Left forelimb (tissue), 1 donor: ENCODE measurements around the gene KDM2A.

Experiments used
- DNase-seq: peaks from one replicate; pipeline ENCODE4 v3.0.0-alpha.2; 2018; ENCODE audit warnings: low spot score

KDM2A gene

DNA sequence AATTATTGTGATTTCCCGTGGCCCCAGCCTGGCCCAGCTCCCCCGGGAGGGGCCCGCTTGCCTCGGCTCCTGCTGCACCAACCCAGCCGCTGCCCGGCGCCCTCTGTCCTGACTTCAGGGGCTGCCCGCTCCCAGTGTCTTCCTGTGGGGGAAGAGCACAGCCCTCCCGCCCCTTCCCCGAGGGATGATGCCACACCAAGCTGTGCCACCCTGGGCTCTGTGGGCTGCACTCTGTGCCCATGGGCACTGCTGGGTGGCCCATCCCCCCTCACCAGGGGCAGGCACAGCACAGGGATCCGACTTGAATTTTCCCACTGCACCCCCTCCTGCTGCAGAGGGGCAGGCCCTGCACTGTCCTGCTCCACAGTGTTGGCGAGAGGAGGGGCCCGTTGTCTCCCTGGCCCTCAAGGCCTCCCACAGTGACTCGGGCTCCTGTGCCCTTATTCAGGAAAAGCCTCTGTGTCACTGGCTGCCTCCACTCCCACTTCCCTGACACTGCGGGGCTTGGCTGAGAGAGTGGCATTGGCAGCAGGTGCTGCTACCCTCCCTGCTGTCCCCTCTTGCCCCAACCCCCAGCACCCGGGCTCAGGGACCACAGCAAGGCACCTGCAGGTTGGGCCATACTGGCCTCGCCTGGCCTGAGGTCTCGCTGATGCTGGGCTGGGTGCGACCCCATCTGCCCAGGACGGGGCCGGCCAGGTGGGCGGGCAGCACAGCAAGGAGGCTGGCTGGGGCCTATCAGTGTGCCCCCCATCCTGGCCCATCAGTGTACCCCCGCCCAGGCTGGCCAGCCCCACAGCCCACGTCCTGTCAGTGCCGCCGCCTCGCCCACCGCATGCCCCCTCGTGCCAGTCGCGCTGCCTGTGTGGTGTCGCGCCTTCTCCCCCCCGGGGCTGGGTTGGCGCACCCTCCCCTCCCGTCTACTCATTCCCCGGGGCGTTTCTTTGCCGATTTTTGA, 166.8 kb downstream of the KDM2A start:
- no peak for DNase-seq

DNA sequence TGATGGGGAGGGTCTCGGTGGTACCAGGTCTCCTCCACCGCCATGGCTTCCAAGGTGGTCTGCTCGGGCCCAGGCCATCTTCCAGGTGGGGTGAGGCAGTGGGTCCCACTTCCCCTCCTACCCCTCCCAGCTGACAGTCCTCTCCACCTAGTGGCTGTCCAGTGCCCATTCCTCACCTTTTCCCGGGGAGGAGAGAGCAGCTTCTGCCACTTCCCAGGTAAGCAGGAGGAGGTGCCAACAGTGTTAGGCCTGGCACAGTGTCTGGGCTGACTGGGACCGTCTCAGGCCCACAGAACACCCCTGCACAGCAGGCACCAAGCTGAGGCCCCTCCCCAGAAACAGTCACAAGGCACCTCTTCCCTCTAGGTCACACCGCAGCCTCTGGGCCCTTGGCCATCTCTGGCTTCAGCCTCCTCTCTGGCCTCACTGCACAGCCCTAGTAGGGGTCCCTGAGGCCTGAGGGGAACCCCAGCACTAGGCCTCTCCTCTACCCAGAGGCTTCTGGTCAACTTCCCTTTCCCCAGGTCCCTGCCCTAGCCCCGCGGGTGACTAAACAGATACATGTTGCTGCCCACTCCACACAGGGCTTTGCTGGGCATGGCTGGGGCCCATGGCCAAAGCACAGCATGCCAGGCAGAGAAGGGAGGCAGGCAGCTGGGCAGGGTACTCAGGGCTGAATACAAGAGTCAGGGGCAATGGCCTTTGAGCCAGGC, 167.7 kb downstream of the KDM2A start:
- DNase-seq: no peak

DNA sequence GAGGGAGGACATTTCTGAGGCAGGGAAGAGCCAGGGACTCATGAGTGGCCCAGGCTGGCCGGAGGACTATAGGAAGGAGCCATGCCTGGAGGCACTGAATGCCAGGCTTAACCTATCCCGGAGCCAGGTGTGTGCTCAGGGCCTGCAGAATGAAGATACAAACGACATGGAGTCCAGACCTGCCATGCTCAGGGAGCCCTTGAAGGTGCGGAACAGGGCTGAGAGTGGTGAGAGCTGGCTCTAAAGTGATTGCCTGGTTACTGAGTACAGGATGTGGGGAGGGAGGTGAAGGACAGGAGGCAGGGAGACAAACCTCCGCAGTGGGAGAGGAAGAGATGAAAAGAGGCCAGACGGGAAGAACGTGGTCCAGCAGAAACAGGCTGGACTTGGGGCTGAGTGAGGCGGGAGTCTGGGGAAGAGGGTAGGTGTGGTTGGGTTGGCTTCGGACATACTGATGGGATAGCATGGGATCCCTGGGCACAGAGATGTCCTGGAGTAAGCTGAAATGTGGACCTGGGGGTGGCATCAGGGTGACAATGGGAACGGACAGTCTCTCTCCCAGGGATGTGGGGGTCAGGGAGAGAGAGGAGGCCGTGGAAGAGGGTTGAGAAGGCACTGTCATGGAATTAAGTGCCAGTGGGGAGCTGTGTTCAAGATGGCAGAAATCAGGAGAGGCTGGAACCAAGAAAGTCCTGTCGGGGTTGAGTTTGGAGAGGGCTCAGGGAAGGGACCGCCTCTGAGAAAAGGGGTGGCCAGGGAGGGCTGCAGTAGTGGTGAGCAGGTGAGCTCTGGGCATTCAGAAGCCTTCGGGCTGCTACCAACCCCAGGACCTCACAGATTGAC, 168.5 kb downstream of the KDM2A start:
- DNase-seq: no peak

DNA sequence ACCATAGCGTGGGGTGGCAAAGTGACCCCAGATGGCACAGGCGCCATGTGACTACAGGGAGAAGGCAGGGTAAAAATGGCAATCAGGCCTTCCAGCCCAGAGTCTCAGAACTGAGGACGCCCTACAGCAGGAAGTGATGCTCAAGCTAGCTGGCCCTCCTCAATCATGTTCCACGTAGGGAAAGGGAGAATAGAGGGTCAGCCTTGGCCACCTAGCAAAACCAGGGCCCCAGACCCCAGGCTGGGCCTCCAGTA, 169.1 kb downstream of the KDM2A start:
- DNase-seq: no peak

DNA sequence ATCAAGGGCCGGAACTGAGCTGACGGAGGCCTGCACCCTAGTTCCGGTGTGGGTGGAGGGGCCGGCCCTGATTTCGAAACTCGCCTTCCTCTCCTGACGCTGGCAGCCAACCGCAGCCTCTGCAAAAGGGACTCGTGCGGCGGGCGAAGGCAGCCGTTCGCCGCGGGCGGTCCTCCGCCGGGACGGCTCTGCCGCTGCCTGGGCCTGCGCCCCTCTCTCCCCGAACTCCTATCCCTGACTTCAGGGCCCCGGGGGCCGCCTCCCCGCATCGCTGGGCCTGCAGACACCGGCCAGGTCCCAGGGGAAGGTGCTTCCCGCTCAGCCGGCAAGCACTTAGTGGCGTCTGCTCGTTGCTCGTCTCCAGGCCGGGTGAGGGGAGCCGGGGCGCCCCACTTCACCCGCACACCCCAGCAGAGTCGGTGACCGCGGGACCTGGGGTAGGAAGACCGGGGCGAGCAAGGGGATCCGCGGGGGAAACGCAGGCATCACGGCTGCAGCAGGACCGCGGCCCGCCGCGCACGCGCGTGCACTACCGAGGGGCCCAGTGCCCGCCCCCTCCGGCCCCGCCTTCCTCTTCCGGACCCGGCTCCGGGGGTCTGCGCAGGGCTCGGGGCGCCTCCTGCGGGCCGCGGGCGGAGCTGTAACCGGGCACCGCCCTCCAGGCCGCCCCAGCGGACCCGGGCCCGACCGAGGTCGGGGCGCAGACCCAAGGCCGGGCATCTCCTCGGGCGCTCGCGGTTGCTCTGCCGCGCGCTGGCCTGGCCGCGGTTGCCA, 169.6 kb downstream of the KDM2A start:
- DNase-seq: peak; percentile 96

DNA sequence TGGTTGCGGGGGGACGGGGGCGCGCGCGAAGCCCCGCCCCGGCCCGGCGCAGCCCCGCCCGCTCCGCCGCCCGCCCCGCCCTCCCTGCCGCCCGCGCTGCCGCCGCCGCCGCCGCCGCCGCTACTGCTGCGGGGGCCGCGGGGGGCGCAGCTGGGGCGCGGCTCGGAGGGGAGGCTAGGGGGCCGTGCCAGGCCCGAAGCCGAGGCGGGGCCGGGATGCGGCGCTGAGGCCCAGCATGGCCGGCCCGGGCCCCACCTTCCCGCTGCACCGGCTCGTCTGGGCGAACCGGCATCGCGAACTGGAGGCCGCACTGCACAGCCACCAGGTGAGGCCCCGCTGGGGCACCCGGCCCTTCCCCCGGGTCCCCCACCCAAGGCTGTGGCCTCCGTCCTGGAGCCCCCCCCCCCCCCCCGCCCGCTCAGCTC, 170.2 kb downstream of the KDM2A start, which contains the start of gene ANKRD13D:
ANKRD13D (plus strand) TSS at position 78 of the 425 bp plus-strand sequence; CDS start at position 236, 158 bp downstream.
- DNase-seq: no peak

DNA sequence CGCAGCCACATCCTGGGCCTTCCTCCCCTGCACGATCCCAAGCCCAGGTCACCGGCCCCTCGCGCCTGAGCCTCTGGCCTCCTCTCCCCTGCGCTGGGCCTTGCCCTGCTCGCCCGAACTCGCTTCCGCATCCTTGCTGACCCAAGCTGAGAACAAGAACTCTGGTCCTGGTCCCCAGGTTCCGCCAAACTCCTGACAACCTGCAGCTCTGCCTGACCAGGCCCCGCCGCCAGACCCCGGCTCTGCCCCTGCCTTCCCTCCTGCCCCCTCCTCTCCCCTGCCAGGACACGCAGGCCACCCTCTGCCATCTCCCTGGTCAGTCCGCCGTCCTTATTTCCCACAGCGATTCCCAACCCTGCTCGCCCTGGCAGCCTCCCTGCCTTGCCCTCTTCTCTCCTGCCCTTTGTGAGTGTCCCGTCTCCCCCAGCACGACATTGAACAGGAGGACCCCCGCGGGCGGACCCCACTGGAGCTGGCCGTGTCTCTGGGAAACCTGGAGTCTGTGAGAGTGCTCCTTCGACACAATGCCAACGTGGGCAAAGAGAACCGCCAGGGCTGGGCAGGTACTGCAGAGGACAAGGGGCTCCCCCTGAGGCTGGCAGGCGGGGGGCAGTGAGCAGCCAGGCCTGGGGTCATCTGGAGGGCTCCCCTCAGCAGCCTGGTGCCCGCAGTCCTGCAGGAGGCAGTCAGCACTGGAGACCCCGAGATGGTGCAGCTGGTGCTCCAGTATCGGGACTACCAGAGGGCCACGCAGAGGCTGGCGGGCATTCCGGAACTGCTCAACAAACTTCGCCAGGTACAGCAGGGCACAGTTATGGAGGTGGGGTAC, 170.8 kb downstream of the KDM2A start:
- no peak for DNase-seq

DNA sequence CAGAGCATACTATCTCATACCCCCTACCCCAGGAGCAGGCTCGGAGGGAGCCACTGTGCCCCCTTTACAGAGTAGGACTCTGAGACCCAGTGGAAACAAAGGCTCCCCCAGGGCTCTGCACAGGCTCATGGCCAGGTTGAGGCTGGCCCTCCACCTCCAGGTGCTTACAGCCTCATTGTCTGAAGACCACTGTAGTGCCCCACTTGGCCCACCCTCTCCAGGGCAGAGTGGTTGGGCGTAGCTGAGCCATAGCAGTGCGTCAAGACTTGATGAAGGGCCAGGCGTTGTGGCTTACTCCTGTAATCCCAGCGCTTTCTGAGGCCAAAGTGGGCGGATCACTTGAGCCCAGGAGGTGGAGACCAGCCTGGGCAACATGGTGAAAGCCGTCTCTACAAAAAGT, 171.7 kb downstream of the KDM2A start:
- no peak for DNase-seq

DNA sequence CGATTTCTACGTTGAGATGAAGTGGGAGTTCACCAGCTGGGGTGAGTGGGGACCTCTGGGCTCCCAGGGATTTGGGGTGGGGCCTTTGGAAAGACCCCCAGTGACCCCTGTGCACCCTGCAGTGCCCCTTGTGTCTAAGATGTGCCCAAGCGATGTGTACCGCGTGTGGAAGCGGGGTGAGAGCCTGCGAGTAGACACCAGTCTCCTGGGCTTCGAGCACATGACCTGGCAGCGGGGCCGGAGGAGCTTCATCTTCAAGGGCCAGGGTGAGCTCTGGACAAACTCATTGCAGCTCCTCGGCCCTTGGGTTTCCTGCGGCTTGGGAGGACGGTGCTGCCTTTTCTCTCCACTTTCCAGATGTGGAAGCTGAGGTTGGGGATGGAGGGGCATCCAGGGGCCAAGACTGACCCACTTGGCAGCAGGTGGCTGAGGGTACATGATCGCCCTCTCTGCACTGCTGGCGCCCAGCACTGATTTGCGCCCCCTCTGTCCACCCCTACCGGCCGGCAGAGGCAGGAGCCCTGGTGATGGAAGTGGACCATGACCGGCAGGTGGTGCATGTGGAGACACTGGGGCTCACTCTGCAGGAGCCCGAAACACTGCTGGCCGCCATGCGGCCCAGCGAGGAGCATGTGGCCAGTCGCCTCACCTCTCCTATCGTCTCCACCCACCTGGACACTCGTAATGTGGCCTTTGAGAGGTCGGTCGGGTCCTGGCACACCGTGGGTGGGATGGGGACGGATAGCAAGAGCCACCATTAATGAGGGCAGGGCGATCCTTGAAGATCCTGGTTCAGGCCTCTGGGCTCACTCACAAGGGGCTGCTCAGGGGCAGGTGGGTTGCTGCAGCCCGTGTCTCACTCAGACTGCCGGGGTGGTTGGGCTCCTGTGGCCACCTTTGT, 172.7 kb downstream of the KDM2A start:
- no peak for DNase-seq

DNA sequence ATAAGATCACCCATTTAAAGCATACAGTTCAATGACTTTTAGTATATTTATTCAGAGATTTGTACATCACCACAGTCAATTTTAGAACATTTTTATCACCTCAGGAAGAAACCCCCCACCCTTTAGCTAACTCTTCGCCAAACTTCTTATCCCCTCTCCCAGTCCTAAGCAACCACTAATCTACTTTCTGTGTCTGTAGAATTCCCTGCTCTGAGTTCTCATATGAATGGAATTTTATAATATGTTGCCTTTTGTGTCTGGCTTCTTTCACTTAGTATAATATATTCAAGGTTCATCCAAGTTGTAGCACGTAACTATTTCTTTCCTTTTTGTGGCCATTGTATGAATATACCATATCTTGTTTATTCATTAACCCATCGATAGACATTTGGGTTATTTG, 173.6 kb downstream of the KDM2A start:
- no peak for DNase-seq

DNA sequence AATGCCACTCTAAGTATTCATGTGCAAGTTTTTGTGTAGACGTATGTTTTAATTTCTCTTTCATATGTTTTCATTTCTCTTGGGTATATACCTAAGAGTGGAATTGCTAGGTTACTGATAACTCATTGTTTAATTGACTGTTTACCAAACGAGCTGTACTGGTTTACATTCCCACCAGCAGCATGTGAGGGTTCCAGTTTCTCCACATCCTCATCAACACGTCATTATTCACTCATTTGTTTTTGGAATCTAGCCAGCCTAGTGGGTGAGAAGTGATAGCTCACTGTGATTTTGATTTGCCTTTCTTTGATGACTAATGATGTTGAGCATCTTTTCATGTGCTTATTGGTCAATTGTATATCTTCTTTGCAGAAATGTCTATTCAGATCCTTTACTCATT, 174.0 kb downstream of the KDM2A start:
- no peak for DNase-seq

DNA sequence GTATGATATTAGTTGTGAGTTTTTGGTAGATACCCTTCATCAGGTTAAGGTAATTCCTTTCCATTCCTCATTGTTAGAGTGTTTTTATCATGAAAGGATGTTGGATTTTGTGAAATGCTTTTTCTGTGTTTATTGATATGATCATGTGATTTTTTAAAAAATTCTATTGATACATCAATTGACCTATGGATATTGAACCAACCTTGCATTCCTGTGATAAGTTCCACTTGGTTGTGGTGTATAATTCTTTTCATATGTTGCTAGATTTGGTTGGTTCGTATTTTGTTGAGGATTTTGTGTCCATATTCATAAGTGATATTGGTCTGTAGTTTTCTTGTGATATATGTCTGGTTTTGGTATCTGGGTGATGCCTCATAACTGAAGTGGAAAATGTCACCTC, 176.8 kb downstream of the KDM2A start:
- no peak for DNase-seq

DNA sequence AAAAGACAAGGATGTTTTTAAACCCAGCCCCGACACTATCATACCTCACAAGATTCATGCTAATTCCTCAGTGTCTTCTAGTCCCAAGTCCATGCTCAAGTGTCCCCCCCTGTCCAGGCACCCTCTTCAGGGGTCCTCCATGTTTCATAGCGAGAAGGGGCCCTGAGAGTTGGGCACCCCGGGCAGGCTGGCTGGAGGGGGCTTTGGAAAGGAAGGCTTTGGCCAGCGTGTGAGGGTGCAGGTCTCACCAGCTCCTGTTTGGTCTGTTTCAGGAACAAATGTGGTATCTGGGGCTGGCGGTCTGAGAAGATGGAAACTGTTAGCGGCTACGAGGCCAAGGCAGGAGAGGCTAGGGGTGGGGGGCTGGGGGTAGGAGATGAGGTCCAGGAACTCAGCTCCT, 179.7 kb downstream of the KDM2A start:
- no peak for DNase-seq

DNA sequence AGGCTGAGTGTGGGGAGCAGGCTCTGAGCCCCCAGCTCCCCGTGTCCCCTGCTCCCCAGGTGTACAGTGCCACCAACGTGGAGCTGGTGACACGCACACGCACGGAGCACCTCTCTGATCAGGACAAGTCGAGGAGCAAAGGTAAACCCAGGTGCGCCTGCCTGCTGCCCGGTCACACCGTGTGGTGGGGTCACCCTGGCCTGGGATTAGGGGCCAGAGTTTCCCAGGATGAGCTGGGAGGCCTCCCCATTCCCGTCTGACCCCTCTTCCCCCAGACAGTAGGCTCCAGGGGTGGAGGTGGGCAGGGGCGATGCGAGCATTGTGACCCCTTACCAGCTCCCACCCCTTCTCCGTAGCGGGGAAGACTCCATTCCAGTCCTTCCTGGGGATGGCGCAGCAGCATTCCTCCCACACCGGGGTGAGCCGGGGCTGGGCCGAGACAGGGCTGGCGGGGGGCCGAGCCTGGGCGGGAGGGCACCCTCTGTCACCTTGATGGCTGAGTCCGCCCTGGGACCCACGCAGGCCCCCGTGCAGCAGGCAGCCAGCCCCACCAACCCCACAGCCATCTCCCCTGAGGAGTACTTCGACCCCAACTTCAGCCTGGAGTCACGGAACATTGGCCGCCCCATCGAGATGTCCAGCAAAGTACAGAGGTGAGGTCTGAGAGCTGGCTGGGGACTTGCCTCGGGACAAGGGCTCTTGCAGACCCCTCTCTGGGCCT, 180.6 kb downstream of the KDM2A start:
- DNase-seq: no peak

DNA sequence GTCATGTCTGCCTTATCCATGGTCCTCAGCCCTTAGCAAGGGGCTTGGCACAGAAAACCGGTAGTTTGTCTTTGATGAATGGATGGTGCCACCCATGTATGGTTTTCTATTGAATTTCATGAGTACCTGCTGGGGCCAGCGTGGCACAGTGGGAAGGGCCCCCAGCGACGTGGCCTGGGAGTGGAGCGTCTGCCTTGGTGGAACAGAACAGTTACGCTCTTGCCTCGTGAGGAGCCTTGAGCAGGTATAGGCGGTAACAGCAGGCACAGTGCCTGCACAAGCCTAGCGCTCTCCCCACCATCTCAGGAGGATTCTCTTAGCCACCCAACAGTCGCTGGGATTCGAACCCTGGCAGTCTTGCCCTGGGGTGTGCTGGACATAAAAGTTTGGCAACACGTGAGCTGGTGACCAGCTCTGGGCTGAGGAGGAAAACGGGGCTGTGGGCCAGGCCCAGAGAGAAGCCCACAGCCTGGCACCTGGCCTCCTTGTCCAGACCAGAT, 181.2 kb downstream of the KDM2A start:
- DNase-seq: no peak

DNA sequence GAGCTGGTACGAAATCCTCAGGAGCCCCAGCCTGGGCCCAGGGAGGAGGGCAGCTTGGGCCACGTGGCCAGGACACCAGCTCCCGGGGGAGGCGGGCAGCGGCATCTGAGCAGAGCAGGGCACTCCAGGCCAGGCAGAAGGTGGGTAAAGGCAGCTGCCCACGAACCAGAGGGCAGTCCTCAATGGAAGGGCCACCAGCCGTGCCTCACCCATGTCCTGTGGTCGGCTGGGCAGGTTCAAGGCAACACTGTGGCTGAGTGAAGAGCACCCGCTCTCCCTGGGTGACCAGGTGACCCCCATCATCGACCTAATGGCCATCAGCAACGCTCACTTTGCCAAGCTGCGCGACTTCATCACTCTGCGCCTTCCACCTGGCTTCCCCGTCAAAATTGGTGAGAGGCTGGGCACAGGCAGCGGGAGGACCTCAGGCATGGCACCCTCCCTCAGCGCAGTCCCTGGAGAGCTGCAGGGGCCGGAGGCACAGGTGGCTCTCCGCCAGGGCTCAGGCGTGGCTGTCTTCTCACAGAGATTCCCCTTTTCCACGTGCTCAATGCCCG, 181.8 kb downstream of the KDM2A start:
- DNase-seq: no peak

DNA sequence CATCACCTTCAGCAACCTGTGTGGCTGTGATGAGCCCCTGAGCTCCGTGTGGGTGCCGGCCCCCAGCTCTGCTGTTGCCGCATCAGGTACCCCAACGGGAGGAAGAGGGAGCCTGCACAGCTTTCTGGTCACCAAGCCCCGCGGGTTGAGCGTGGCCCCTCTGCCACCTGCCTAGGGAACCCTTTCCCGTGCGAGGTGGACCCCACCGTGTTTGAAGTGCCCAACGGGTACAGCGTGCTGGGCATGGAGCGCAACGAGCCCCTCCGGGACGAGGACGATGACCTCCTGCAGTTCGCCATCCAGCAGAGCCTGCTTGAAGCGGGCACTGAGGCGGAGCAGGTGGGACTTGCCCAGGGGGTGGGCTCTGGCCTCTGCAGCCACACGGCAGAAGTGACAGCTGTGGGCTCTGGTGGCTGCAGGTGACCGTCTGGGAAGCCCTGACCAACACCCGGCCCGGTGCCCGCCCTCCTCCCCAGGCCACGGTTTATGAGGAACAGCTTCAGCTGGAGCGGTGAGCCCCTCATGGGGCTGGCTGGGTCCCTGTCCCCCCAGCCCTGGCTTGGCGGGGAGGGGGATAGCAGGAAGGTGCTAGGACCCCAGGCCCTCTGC, 182.4 kb downstream of the KDM2A start:
- peak; percentile 50 for DNase-seq

DNA sequence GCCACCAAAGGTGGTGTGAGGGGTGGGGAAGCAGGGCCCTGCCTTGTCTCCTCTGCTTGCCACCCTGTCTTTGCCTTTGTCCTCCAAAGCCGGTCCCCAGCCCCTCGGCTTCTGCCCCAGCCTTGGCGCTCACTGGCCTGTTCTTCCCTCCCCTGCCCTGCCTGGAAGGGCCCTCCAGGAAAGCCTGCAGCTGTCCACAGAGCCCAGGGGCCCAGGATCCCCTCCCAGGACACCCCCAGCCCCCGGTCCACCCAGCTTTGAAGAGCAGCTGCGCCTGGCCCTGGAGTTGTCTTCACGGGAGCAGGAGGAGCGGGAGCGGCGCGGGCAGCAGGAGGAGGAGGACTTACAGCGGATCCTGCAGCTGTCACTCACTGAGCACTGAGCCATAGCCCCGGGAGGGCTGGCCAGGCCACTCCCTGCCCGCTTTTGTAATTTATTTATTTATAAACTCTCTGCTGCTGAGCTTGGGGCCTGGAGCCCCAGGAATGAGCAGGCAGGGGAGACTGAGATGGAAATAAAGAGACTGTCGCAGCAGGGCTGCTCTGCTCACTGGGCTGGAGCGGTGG, 183.0 kb downstream of the KDM2A start:
- peak; percentile 77 for DNase-seq
